IPS DF 19.7 (cell line): ENCODE results near the gene TEKTIP1.
A peak's percentile ranks its signal among the peaks of the same experiment; 100 is the strongest.
"Not testable (repeated sequence)": the region's sequence is repeated elsewhere in the genome, so short reads cannot be mapped to it uniquely, and the experiment has no call there.

Source experiments
- DNase-seq: peaks from one replicate; pipeline ENCODE4 v3.0.0-alpha.2; 2013; ENCODE audit warnings: low read depth, low spot score

Gene TEKTIP1

DNA sequence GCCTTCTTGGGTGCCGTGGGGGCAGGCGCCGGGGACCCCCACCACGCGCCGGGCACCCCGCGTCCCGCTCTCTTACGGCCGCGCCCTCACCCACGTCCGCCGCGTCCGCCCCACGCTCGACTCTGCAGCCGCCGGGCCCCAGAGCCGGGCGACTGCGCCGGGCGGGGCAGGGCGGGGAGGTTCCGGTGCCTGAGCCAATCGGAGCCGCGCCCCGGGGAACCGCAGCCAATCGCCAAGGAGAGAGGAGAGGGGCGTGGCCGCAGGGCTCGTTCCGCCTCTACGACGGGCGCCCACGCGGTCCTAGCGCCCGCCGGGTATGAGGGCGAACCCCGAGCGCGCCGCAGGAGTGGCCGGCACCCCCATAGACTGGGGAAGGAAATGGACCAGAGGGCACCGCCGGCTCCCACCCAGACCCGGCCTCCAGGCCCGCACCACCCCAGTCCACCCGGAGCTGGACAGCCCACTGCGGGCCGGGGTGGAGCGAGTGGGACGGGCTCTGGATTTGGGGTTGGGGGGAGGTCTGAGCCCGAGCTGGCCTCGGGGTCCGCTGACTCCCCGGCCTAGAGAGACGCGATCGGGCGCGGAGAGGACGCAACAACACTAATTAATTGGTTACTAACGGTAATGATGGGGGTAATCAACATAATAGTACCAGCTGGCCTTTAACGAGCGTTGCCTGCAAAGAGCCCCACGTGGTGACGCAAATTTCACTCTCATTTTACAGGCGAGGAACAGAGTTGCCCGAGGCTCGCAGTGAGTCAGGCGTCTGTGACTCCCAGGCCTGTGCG, 18.7 kb downstream of the TEKTIP1 start, which contains the start of gene MFSD12:
Gene MFSD12, minus strand, starts transcription at position 126 of the 788 bp plus-strand sequence. CDS start 183 bp downstream, outside the sequence.
- no peak for DNase-seq

DNA sequence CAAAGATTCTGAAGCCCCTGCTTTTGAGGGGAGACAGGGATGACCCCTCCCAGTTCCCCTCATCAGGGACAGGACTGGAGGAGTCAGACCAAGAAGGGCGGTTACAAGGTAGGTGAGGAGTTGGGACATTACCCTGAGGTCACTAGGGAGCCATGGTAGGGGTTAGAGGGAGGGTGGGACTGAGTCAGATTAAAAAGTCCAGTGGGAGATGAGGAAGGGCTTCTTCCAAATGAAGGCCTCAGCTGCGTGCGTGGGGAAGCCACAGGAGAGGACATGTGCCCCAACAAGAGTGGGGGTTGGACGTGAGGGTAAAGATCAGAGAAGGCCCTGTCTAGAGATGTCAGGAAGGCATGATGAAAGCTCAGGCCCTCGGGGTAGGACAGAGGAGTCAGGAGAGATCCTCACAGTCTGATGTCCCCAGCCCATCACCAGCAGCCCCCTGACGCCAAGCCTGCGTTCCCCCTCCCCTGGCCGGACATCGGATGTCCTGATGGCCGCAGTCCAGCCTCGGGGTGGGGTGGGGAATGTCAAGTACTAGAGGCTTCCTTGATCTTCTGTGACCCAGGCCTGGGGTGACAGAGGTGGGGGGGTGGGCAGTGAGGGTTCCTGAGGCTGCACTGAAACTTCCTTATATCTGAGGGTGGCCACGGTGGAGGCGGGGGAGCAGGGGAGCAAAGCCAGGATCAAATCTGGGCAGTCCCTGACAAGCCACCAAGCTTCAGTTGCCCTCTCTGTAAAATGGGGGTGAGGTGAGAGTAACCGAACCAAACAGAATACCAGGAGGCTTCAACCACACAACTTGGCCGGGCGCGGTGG, 24.9 kb downstream of the TEKTIP1 start:
- DNase-seq, result no peak

DNA sequence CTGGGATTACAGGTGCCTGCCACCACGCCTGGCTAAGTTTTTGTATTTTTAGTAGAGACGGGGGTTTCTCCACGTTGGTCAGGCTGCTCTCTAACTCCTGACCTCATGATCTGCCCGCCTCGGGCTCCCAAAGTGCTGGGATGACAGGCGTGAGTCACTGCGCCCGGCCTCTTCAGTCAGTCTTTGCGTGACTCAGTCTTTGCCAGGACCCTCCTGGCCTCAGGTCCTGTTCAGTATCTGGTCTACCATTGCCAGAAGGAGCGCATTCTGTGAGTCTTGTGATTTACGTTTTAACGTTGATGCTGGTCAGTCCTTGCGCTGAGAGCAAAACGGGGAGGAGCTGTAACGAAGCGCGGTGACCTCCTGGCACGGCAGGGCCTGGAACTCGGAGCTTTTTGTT, 26.2 kb downstream of the TEKTIP1 start:
- DNase-seq, result no peak

DNA sequence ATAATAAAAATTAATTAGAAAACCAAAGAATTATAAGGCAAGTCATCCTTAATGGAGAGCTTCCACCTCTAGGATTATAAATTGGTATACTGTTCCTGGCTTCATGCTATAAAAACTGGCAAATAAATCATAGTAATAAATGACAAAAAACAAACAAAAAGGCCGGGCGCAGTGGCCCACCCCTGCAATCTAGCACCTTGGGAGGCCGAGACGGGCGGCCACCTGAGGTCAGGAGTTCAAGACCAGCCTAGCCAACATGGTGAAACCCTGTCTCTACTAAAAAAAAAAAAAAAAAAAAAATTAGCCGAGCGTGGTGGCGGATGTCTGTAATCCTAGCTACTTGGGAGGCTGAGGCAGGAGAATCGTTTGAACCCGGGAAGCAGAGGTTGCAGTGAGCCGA, 31.1 kb downstream of the TEKTIP1 start:
- DNase-seq, result not testable (repeated sequence)

DNA sequence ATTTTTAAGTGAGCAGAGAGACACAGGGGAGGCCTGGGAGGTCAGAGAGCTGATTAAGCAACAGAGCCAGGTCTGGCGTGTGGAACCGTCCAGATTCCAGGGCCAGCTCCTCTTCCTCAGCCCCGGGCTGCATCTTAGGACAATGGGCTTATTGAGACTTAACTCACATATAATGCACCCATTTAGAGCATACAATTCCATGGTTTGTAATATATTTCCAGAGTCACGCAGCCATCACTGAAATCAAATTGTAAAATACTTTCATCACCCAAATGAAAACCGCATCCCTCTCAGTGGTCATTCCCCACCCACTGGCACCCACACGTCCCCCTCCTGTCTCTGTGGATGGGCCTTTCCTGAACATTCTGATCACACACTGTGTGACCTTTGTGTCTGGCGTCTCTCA, 31.6 kb downstream of the TEKTIP1 start:
- DNase-seq, result no peak

DNA sequence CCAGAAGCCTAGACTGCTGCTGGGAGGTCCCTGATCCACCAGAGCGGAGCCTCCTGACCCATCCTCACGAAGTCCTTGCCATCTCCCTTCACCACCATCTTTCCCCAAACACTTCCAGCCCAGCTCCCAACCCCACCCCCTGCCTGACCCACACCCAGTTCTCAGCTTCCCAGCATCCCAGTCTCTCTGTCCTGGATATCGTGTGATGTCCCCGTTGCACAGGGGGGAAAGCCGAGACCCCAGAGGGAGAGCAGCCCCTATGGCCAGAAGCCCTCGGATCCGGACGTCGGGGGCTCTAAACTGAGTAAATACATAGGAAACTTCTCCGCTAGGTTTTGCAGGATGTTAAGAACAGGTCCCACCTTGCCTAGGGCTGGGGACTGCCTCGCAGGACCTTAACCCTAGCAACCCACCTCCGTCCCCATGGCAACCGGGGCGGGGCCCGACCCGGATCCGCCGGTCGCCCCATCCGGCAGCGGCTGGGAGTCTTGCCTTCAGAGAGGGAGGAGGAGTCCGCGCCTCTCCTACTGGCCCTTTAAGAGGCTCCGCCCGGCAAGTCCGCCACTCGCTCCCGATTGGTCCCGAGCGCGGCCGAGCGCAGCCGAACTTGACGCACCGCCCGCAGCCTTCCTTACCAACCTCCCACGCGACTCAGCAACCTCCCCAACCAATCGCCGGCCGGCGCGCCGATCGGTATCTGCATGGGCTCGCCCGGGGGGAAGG, 33.3 kb downstream of the TEKTIP1 start:
- DNase-seq, result peak; percentile 97

DNA sequence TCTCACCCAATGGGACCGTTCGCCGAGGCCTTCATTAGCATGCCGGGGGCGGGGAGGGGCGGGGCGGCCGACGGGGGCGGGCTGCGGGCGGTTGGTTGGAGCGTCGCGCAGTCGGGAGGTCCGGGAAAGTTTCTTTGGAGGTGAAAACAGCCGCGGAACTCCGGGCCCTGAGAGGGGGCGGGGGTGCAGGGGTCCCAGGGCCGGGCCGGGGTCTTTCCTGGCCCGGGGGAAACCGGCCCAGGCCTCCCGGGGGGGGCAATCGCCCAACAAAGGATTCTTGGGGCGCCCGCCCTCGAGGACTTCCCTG, 33.8 kb downstream of the TEKTIP1 start, which contains the start of gene HMG20B:
Gene HMG20B, plus strand, starts transcription at position 90 of the 307 bp plus-strand sequence. CDS start 366 bp downstream, outside the sequence.
- DNase-seq, result no peak

DNA sequence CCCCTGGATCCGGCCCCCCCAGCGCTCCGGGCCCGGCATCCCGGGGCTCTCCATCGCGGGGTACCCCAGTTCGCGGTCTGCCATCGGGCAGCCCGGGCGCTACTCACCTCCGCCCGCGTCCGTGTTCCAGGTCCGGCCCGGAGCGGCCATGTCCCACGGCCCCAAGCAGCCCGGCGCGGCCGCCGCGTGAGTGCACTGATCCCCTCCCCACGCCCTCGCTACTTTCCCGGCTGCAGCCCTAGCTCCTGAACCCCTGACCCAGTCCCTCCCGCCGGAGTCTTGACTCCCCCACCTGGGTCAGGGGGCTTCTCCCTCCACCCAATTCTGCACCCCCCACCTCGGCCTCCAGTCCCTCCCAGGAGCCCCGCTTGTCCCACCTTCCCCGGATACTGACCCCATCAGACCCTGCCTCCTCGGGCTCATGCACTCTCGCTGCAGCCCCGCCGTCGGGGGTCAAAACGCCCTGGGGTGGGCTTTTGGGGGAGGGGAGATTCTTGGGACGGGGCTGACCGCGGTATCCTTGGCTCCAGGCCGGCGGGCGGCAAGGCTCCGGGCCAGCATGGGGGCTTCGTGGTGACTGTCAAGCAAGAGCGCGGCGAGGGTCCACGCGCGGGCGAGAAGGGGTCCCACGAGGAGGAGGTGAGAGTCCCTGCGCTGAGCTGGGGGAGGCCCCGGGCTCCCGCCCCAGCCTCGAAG, 34.3 kb downstream of the TEKTIP1 start:
- no peak for DNase-seq

DNA sequence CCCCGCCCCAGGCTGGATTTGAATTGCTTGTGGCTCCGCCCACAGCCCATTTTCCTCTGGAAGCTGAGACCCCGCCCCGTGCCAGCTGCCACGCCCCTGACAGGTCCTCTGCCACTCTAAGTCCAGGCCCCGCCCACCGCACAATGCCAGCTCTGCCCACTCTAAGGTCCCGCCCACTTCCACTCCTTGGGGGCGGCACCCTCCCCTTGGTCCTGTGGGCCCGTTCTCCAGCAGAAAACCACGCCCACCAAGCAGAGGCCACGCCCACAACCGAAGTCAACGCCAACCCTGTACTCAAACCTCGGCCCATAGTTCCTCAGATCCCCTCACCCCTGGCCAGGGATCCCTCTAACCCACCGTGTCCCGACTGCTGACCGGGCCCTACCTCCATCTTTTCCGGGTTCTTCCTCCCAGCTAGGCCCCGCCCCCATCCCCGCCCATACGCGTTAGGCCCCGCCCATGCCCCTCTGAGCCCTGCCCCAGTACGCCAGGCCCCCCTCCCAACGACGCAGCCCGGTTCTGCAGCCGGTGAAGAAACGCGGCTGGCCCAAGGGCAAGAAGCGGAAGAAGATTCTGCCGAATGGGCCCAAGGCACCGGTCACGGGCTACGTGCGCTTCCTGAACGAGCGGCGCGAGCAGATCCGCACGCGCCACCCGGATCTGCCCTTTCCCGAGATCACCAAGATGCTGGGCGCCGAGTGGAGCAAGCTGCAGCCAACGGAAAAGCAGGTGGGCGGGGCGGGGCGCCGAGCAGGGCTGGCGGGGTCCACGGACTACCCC, 35.1 kb downstream of the TEKTIP1 start:
- peak; percentile 61 for DNase-seq

DNA sequence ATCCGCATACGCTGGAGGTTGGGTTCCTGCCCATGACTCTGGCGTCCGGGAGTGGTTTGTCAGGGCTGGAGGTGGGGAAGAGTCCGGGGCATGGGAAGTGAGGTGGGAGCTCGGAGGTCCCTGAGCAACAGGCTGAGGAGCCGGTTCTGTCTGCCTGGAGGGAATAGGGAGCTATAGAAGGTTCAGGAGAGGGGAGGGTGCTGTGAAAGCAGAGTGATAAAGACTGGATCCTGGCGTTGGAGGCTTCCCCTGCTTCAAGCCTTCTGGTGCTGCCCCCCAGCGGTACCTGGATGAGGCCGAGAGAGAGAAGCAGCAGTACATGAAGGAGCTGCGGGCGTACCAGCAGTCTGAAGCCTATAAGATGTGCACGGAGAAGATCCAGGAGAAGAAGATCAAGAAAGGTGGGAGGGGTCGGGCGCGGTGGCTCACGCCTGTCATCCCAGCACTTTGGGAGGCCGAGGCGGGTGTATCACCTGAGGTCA, 36.3 kb downstream of the TEKTIP1 start:
- DNase-seq, result no peak

DNA sequence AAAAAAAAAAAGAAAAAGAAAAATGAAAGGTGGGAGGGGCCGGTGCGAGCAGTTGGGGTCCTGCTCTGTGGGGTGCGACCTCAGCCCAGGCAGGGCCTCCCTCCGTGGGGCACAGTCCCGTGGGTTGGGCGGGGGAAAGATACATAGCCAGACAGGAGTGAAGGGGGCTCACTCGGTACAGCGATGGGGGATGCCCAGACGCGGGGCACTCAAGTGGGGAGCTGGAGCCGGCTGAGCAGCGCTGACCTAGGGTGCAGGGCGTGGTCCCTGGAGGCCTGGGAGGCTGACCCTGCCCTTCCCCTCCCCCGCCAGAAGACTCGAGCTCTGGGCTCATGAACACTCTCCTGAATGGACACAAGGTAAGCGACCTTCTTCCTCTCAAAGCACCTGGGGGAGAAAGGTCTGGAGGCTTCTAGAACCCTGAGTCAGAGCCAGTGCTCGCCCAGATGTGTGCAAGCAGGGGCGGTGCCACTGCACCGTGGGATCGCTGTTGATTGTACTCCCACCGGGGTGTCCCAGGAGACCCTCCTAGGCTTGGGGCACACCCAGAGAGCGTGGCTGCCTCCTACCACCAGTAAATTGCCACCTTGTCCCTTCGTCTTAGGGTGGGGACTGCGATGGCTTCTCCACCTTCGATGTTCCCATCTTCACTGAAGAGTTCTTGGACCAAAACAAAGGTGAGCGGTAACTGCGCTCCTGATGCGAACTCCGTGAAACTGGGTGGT, 37.1 kb downstream of the TEKTIP1 start:
- DNase-seq, result no peak

DNA sequence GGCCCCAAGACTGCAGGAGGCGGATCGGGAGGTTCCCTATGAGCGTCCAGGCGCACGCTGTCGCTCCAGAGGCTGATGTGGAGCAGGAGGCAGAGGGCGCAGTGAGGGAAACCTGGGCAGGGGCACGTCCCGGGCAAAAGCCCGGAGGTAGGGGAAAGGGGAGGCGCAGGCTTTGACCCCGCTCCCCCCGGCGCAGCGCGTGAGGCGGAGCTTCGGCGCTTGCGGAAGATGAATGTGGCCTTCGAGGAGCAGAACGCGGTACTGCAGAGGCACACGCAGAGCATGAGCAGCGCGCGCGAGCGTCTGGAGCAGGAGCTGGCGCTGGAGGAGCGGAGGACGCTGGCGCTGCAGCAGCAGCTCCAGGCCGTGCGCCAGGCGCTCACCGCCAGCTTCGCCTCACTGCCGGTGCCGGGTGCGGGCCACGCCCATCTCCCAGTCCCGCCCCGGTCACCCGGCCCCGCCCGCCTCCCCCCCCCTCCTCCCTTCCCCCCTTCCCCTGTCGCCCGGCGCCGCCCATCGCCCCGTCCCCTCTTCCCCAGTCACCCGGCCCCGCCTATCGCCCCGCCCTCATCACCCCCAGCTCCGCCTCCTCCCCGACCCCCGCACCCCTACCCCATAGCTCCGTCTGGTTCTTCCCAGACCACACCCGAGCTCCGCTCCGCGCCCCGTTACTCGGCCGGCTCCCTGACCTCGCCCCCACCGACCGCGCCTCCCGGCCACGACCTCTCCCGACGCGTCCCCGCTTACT, 37.9 kb downstream of the TEKTIP1 start:
- no peak for DNase-seq

DNA sequence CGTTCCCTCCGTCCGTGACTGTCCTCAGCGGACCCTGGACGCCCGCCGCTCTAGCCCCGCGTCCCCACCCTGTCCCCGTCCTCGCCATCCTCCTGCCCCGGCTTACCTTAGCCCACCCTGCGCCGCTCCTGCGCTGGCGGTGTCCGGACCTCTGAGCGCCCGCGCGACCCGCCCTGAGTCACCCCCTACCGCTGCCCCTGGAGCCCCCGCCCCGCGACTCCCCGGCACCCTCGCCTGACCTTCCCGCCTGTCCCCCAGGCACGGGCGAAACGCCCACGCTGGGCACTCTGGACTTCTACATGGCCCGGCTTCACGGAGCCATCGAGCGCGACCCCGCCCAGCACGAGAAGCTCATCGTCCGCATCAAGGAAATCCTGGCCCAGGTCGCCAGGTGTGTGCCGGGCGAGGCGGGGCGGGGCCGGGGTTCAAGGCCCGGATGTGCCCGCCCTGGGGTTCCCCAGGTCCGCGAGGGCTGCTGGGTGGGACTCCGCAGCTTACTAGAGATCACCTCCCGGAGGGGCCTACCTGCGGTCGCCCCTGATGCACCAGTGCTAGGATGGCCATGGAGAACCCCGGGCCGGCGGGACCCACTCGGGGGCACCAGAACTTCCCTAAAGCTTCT, 38.9 kb downstream of the TEKTIP1 start:
- no peak for DNase-seq

DNA sequence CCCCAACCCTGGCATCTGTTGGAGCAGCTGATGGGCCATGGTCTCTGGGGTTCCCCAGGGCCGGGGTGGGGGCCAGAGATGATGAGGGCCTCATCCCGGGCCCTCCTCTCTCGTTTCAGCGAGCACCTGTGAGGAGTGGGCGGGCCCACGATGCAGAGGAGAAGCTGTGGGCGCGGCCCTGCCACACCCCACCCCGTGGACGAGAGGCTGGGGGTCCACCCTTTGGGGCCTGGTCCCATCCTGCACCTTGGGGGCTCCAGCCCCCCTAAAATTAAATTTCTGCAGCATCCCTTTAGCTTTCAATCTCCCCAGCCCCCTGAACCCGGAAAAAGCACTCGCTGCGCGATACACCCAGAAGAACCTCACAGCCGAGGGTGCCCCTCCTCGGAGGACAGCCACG, 39.4 kb downstream of the TEKTIP1 start:
- DNase-seq, result no peak

DNA sequence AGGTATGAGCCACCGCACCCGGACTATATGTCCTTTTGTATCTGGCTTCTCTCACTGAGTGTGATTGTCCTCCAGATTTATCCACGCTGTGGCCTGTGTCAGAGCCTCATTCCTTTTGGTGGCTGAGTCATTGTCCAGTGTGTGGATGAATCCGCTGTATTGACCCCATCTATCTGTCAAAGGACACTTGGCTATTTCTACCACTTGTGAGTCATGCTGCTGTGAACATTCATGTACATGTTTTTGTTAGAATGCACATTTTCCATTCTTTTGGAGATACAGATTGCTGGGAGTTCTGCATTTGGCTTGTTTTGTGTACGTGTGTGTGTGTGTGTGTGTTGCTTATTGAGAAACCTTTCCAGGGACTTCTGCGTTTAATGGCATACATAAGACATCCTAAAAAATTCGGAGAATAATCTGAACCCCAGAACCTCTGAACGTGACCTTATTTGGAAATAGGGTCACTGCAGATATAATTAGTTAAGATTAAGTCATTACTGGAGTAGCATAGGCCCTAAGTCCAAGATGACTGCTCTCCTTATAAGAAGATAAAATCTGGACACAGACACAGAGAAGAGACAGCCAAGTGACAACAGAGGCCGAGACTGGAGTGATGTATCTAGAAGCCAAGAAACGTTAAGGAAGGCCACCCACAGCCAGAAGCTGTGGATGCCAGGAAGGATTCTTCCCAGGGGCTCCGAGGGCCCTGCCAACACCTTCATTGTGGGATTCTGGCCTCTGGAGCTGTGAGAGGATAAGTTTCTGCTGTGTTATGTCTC, 41.4 kb downstream of the TEKTIP1 start:
- no peak for DNase-seq

DNA sequence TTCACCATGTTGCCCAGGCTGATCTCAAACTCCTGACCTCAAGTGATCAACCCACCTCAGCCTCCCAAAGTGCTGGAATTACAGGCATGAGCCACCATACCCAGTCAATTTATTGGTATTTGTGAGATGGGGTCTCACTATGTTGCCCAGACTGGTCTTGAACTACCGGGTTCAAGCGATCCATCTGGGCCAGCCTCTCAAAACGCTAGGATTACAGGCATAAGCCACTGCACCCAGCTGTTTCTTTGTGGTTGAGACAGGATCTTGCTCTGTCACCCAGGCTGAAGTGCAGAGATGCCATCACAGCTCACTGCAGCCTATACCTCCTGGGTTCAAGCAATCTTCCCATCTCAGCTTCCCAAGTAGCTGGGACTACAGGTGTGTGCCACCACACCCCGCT, 42.8 kb downstream of the TEKTIP1 start:
- DNase-seq, result not testable (repeated sequence)

DNA sequence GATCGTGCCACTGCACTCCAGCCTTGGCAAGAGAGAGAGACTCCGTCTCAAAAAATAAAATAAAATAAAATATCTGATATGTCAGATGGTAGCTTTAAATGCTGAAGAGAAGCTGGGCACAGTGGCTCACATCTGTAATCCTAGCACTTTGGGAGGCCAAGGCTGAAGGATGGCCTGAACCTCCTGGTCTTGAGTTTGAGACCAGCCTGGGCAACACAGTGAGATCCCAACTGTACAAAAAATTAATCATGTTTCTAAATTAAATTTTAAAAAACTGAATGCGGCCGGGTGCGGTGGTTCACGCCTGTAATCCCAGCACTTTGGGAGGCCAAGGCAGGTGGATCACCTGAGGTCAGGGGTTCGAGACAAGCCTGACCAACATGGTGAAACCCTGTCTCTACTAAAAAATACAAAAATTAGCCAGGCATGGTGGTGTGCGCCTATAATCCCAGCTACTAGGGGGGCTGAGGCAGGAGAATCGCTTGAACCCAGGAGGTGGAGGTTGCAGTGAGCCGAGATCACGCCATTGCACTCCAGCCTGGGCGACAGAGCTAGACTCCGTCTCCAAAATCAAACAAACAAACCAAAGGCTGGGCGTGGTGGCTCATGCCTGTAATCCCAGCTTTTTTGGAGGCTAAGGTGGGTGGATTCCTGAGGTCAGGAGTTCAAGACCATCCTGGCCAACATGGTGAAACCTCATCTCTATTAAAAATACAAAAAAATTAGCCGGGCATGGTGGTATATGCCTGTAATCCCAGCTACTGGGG, 45.2 kb downstream of the TEKTIP1 start:
- not testable (repeated sequence) for DNase-seq
